22Rv1 (cell line): ENCODE measurements around the gene ANKRD28.
"Not testable (repeated sequence)": the region's sequence is repeated elsewhere in the genome, so short reads cannot be mapped to it uniquely, and the experiment has no call there.

Experiments used
- CTCF ChIP-seq: fragments of 450-650 bp; IDR thresholded peaks from 2 replicates; pipeline ENCODE4 v1.5.1; 2017; ENCODE audit warnings: mild to moderate bottlenecking
- ZFX ChIP-seq: fragments of 450-650 bp; IDR thresholded peaks from 2 replicates; pipeline ENCODE4 v1.6.1; 2017; ENCODE audit warnings: antibody characterized with exemption, borderline replicate concordance

- TF ChIP-seq CTCF, ZFX: not testable (repeated sequence)
Observed at GRCh38 chr3:15841091-15841973, 43.6 kb upstream of the ANKRD28 start.
